NOMO-1 treated with DMSO at 0.1 percent for 48 hours (cell line): ENCODE measurements around the gene WWOX.

Experiments used
- DNase-seq: peaks from one replicate; lab custom pipeline; 2025; ENCODE audit not compliant: unreplicated experiment; lab: John Stamatoyannopoulos, UW

WWOX gene

DNA sequence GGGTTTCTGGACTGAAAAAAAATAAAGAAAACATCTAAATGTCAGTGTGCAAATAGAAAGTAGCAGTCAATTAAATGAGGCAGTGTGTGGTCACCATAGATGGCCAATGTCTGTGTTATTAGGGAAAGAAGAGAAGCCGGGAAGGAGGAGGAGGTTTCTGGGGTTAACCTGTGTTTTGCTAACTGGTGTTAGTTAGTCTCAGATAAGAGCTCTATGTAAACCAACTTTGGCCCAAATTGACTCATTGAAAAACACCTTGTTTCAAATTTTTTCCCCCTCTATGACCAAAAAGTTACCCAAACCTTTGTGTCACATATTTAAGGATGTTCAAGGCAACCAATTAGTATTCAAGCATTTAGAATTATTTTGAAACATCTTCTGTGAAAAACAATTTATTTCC, 970.2 kb downstream of the WWOX start:
- no peak for DNase-seq

DNA sequence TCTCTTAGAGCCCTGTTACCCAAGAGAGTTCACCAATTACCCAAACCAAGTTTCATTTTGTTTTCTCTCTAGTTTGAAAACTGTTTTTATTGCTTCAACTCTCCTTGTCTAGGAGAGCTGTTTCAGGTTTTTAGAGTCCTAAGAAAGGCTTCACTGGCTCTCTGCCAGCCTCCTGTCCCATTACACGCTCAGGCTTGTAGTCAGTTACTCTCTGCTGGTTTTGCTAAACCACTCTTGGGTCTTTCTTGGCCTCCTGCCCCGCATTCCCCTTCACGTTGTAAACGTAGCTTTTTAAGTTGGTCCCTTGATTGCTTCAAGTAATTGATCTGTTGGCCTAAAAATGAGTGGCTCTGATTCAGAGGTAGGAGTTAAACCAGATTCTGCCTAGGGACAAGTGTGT, 972.0 kb downstream of the WWOX start:
- DNase-seq, result no peak

DNA sequence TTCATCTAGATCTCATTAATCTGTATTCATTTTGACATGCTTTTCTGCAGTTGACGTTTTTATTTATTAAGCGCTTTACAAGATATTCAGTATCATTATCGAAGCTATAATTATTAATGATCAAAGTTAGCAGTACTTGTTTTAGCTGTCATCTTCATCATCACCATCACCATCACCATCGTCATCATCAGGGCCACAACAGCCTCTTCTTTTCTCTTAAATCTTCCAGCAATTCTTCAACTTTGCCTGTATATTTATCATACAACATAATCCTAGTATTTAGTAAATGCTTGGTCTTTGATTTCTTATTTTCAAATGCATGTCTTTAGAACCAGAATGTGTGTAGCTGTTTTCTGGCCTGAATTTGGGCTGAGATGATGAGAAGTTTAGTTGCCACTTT, 973.1 kb downstream of the WWOX start:
- no peak for DNase-seq

DNA sequence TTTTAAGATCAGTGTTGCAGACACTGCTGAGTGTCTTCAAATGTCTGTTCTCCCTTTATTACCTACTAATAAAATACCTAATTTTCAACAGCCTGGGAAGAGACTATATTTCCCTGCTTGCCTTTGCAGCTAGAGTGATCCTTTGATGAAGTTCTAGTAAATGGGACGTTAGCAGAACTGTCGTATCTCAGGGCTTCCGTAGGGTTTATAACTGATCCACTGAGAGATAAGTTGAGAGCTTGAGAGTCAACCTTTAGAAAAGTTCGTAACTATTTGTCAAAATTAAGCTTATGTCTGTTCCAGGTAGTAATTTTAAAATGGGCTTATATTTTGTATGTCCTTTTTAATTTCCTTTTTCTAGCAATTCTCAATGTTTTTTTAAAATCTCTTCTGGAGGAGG, 974.1 kb downstream of the WWOX start:
- no peak for DNase-seq

DNA sequence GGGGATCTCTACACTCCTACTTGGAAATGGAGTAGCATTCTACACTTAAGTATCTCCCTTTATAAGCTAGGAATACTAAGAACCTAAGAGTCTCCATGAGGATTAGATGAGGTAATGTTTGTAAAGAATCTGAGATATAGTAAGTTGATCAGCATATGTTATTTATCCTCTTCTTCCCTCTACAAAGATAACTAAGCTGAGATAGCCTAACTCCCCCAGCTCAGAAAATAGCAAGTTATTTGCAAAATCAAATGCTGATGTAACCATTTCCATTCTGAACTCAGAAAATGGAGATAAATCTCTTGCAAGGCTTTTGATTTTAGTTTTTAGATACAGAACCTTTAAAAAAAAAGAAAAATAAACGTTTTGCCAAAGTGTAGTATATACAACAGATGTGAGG, 975.1 kb downstream of the WWOX start:
- no peak for DNase-seq

DNA sequence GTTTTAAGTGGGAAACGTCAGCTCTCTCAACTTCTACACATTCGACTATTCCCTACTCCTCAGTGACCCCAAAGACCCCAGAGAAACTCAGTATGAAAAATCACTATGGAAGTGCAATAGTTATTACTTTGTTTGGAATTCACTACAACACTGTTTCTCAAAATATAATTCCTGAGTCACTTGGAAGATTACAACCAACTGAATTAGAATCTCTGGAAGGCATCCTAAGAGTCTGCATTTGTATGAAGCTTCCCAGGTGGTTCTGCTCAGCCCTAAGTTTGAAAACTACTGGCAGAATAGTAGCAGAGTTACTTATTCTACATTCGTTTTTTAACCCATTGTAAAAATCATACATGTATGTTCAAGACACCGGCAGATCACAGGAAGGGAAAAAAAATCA, 975.5 kb downstream of the WWOX start:
- no peak for DNase-seq

DNA sequence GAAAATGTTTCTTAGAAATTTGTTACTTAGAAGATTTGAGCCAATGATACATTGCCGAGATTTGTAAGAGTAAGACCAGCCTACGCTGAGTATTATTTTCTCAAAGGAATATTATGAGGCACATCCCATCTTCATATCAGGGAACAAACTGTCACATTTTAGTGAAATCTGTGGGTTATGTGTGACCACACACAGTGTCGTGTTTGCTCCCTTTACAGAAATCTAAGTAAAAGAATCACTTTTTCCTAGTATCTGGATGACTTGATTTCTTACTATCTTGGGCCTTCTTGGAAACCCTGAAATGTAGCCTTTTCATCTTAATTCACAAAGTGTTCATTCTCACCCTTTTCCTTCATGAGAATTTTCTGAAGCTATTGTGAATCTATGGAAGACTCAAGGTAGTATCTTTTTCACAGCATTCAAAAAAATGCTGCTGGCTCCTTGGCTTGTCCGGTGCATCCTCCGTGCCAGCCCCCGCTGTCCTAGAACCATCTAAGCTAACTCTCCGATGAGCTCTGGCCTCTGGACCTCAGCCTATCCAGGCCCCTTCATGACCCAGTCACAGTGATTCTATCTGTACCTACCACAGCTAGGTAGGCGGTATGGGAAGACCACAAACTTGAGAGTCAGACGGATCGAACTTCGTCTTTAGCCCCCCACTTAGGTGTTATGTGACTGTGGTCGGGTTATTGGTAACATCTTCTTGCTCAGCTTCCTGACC, 976.8 kb downstream of the WWOX start:
- DNase-seq, result no peak

DNA sequence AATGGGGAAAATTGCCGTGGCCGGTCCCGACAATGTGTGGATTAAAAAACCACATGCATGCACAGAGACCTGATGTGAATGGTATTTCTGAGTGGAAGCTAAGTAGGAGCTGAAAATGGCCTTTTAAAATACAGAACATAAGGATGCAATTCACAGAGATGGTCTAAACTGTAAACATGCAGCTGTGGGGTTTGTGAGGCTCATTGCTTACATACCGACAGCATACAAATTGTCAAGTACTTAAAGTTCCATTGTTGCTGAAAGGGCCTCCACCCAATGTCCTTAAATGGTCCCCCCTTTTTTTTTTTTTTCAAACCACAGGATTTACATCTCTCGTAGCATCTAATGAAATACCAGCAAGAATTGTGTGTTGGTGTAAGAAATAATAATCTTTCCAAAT, 977.9 kb downstream of the WWOX start:
- DNase-seq, result no peak

DNA sequence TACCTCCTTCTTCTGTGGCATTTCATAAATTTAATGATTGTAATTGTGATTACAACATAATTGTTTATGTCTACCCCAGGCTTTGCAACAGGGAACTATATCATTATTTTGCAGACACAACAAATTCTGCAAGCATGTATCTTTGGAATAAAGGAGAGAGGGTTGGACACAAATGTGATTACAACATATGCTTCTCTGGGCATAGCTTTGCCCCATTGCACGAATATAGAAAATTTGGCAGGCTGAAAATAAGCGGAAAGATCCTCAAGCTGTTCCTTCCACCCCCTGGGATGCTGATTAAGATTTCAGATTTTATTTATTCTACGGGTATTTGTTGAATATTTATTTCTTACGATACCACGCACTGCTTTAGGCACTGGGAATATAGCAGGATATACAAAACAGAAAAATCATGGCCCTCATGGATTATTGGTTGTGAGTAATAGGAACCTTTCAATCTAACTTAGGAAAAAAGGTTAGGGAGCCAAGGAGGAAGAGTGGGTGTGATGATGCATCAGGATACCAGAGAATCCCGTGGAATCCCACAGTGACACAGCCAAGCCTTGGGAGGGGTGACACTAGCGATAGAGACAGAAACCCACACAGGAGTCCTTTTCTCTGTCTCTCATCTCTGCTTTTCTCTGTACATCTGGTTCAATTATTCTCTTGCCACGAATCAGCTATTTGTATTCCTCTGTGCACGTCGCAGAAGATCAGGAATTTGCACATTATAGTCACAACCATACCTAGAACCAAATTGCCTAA, 980.4 kb downstream of the WWOX start:
- DNase-seq, result no peak

DNA sequence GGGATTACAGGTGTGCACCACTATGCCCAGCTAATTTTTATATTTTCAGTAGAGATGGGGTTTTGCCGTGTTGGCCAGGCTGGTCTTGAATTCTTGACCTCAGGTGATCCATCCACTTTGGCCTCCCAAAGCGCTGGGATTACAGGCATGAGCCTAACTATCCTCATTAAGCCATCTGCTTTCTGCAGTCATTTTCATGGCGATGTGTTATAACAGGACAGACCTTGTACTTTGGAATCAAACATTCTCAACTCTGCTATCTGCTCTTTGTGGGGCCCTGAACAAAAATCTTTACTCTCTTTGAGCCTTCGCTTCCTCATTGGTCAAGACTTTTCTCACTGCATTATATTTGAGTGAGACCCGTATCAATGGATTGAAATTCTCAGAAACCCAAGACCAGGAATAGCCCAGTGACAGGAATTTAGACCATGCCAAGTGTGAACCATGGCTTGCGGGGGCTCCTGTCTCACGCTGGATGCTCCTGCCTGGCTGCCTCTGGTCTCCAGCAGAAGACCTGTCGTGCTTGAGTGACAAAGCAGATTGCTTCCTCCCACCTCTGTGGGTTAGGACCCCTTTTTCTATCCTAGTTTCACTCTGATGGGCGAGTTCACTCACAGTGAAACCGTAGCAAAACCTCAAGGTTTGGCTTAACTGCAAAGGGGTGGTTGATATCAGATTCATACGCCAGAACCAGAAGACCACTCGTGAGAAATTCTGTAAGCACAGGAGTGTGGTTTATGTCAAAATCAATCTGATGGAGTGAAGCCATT, 982.0 kb downstream of the WWOX start:
- no peak for DNase-seq

DNA sequence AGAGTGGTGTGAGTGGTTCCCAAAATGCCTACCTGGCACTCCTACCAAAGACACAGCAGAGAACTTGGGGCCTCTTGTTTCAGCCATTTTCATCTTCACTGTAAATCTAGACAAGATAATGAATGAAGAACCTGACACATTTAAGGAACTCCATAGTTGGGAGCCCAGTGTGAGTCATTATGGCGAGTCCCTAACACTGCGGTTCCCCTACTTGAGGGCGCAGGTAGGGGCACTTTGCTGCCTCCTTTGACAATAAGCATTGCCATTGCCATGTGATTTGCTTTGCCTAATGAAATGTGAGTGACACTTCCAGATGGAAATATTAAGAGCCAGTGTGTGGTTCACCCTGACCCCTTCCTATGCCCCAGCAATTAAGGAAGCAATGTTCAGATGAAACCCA, 983.5 kb downstream of the WWOX start:
- DNase-seq, result peak; percentile 19

DNA sequence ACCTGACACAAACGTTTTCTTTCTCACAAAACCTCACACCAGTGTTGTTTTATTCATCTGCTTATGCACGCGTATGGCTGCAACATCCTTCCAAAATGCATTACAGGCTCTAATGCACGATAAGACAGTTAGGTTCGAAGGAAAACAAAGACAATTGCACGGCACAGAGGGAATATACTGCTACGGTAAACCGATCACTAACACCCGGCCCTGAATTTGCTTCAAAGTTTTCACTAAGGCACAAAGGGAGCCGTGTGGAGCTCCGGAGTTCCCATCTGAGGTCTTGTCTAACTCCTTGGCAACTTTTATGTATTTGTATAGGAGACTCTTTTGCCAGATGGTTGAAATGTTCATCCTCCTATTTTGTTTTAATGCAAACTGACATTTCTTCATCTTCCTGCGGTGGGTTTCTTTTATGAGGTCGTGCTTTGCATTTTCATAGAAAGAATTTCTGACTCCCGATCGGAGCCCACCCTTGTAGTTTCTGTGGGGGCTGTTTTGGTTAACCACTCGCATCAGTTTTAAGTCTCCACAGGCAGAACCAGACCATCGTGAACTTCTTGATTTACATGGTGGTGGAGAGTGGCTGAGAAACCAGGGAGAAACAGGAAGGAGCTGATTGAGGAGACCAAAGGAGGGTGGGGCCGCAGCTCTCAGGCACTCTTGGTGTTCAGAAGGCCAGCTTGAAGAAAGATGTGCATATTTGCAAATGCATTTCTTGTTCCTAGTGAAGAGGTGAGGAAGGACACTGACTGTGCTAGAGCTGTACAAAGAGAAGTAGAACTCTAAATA, 984.2 kb downstream of the WWOX start:
- peak; percentile 74 for DNase-seq

DNA sequence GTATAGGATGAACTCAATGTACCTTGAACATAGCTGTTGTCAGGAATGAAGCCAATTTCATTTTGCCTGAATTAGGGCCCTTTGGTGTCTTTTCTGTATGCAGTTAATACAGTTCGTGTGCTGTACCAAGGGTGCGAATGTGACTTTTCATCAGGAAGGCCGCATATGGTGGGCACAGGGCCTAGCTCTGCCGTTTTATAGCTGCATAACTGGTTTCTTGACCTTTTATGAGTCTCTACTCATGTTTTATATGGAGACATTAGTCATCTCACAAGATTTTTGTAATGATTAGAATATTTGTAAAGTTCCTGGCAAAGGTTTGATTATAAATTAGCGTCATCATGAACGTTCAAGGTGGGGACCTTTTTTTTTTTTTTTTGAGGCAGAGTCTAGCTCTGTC, 989.5 kb downstream of the WWOX start:
- DNase-seq, result no peak

DNA sequence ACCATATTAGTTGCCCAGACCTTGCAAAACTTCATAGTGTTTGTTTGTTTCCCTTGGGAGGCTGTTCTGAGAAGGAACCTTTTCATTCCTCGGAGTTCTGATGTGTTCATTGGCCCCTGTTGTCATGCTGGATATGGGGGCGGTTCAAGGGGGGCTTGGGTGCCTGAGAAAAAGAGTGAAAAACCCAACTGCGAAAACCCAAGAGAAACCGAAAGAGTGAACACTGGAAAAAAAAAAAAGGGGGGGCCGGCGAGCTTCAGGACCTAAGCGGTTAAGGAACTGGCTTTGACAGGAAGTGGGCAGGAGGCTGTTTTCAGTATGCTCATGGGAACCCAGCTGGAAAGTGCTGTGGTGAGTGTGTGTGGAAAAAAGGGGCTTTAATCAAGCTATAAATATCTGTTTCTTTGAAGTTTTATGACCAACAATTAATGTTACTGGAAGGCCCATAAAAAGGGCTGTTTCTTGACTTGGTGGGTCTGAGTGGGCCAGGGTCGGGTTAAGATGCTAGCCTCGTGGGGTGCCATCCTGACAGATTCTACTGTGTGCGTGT, 990.4 kb downstream of the WWOX start:
- peak; percentile 87 for DNase-seq

DNA sequence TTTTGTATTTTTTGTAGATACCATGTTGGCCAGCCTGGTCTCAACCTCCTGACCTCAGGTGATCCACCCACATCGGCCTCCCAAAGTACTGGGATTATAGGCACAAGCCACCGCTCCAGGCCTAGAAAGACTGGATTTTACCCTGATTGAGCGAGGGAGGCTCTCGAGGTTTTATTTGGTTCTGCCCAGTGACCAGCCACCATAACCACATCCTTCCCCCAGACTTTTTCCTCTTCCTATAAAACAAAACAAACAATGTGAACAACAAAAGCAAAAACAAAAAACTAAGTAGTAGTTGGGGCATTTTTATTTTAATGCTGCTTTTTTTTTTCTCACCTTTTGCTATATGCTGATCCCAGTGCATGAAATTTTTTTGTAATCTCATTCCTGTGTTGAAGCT, 991.5 kb downstream of the WWOX start:
- DNase-seq, result no peak

DNA sequence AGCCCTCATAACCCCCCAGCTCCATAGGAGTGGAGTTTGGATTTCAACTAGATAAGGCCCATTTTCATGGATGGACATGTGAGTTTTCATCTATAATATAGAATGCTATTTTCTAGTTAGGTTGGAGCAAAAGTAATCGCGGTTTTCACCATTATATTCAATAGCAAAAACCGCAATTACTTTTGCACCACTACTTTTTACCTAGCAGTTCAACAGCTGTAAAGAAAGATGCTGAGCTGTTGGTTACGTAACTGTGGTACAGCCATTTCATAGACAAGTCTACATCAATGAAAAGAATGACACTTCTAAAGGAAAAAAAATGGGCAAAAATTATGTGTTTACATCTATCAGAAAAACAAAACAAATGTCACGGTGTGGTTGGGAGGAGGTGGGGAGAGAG, 993.4 kb downstream of the WWOX start:
- DNase-seq, result peak; percentile 21

DNA sequence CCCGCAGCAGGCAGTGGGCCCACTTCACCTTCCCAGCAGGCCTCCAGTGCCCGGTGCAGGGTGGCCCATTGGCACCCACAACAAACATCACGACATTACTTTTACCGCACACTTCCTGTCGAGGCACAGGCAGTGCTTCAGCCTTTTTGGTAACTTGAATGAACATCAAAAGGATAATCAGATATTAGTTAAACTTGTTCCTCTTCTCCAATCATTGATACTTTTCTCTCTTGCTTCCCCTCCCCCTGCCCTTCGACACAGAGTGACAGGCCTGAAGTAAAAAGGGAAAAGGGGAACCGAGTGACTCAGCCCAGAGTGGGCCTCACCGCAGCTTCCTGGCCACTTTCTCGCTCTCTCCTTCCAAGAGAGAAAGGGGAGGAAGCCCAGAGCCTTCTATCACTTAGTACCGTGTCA, 994.1 kb downstream of the WWOX start:
- peak; percentile 97 for DNase-seq

DNA sequence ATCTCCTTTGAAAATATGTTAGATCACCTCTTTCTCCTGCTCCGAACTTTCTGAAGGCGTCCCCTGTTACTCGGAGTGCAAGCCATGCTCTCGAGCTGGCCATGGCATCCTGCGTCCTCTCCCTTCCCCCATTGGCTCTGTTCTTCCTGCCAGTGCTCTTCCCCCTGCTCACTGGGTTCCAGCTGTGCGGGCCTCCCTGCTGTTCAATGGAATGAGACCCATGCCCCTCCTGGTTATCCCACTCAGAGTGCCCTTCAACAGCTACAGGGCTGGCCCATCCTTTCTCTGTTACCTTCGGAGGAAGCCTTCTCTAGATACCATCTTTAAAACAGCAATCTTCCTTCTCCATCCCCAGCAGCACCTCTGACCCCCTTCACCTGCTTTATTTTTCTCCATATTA, 996.8 kb downstream of the WWOX start:
- no peak for DNase-seq

DNA sequence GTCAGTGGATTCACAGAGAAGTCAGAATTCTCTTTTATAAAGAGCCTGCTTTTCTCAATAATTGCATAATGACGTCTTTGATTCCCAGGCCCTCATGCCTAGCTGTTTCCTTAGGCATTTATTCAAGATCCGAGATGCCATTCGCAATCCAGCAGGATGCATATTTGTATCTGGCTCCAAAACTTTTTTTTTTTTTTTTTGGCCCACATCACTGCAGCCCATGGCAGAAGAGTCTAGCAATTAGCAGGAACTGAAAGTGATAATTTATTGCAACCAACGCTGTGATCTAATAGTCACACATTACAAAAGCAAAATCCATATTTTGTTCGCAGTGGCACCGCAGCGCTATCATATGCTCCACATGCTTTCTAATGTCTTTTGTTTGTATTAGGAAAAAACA, 997.7 kb downstream of the WWOX start:
- peak; percentile 68 for DNase-seq

DNA sequence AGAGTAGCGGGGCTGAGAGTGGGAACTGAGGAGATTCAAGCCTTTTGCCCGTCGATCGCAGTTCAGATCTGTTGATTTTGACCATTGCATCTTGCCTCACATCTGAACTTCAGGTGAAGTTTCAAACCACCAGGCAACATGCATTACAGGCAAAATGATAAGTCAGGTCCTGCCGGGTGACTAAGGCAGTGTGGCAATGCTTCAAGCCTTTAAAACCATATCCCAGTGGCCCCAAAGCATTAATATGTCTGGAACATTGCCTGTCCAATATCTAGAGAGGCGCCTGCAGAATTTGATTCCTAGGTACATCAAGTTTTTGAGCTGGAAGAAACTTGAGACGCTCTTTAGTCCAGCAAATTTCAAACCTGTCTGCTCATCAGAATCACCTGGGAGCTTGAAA, 998.3 kb downstream of the WWOX start:
- no peak for DNase-seq

DNA sequence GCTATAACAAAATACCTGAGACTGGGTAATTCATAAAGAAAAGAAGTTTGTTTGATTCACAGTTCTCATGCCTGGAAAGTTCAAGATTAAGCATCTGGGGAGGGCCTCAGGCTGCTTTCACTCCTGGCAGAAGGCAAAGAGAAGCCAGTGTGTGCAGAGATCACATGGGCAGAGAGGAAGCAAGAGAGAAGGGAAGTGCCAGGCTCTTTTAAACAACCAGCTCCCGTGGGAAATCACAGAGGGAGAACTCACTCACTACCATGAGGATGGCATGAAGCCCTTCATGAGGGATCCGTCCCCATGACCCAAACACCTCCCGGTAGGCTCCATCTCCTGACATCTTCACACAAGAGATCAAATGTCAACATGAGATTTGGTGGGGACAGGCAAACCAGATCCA, 999.5 kb downstream of the WWOX start:
- no peak for DNase-seq
